ENCODE data around the gene OR2T33. TPM values are rescaled to one million over a fixed set of nuclear protein-coding genes. Genes with fewer than 3 reads are reported as not detected.
"Not testable (repeated sequence)": the region's sequence is repeated elsewhere in the genome, so short reads cannot be mapped to it uniquely, and the experiment has no call there.

Gene OR2T33, protein sequence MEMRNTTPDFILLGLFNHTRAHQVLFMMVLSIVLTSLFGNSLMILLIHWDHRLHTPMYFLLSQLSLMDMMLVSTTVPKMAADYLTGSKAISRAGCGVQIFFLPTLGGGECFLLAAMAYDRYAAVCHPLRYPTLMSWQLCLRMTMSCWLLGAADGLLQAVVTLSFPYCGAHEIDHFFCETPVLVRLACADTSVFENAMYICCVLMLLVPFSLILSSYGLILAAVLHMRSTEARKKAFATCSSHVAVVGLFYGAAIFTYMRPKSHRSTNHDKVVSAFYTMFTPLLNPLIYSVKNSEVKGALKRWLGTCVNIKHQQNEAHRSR
- not detected for total RNA-seq (ENCODE audit: unreplicated experiment)
- long read RNA-seq, result 0 reads

DNA sequence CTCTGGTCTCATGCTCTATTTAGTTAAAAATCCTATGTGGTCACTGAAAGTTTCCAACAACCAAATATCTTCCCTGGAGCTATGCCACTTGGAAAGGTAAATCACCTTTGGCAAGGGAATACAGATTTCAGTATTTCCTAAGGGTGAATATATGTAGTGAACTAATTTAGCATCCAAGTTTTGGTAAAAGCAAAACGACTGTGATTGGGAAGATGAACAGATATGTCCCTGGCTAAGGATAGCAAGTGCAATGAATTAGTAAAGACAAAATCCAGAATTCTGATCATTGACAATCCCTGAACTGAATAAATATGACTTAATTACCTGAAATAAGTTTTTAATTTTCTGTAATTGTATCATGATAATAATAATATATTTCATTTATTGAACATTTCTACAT is at the start of gene OR2T33:
OR2T33 (minus strand) TSS at position 101 of the 400 bp plus-strand sequence. CDS start 4,162 bp downstream, outside the sequence.
- no peaks in the 10 kb centered on the region for H3K4me1 Mint-ChIP-seq (ENCODE audit: low read depth, unreplicated experiment)
- no peak for DNase-seq
- TF ChIP-seq, protein P1, sequence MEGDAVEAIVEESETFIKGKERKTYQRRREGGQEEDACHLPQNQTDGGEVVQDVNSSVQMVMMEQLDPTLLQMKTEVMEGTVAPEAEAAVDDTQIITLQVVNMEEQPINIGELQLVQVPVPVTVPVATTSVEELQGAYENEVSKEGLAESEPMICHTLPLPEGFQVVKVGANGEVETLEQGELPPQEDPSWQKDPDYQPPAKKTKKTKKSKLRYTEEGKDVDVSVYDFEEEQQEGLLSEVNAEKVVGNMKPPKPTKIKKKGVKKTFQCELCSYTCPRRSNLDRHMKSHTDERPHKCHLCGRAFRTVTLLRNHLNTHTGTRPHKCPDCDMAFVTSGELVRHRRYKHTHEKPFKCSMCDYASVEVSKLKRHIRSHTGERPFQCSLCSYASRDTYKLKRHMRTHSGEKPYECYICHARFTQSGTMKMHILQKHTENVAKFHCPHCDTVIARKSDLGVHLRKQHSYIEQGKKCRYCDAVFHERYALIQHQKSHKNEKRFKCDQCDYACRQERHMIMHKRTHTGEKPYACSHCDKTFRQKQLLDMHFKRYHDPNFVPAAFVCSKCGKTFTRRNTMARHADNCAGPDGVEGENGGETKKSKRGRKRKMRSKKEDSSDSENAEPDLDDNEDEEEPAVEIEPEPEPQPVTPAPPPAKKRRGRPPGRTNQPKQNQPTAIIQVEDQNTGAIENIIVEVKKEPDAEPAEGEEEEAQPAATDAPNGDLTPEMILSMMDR (IDR thresholded peaks at IDR 0.05; ENCODE audit: partially characterized antibody, unreplicated experiment), result no peak
- H3K9me3 Mint-ChIP-seq (ENCODE audit: unreplicated experiment), result peaks cover 7% of the 10 kb centered on the region
- no peaks in the 10 kb centered on the region for H3K27me3 Mint-ChIP-seq (ENCODE audit: unreplicated experiment)
- no peak within 1 kb of the TSS for H3K4me3 Mint-ChIP-seq (ENCODE audit: unreplicated experiment)
- no peaks in the 10 kb centered on the region for H3K36me3 Mint-ChIP-seq (ENCODE audit: unreplicated experiment)
- H3K27ac Mint-ChIP-seq (ENCODE audit: unreplicated experiment), result no peak within 1 kb of the TSS

DNA sequence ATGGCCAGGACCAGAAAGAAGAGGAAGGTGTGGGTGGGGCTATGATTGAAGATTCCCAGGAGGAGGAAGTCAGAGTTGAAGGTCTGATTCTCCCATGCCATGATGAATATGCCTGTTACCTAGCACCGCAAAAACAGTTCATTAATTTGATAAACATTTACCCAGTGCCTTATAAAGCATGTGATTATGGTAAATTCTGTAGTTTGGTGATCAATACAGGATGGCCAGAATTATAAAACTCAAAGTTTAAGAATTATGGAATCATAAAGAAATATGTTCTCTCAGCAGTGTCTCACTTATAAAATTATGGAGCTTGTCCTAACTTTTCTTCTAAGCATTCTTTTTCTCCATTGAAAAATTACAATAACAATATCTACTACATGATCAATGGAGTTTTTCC is 46.7 kb upstream of the OR2T33 start, which contains the start of gene OR2M7:
OR2M7 (minus strand) TSS at position 101 of the 400 bp plus-strand sequence; CDS start at position 101, 0 bp downstream.
- no peak for DNase-seq
- Mint-ChIP-seq H3K9me3 (ENCODE audit: unreplicated experiment) (peaks cover 10% of the 10 kb centered on the region), H3K27ac (ENCODE audit: unreplicated experiment) (no peak within 1 kb of the TSS), H3K4me1 (ENCODE audit: low read depth, unreplicated experiment) (no peaks in the 10 kb centered on the region), H3K4me3 (ENCODE audit: unreplicated experiment) (no peak within 1 kb of the TSS), H3K27me3 (ENCODE audit: unreplicated experiment) (peaks cover 1% of the 10 kb centered on the region), H3K36me3 (ENCODE audit: unreplicated experiment) (peaks cover 10% of the 10 kb centered on the region)
- TF ChIP-seq, protein P1 (IDR thresholded peaks at IDR 0.05; ENCODE audit: partially characterized antibody, unreplicated experiment), result no peak

DNA sequence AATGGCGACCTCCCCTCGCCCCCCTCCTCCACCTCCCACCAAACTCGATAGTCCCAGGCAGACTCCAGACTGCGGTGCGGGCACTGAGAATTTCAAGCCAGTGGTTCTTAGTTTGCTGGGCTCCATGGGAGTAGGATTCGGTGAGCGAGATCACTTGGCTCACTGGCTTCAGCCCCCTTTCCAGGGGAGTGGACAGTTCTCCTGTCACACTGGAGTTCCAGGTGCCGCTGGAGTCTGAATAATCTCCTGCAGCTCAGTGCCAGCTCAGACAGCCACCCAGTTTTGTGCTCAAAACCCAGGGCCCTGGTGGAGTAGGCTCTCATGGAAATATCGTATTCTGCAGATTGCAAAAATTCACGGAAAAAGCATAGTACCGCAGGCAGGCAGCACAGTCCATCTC is 39.0 kb upstream of the OR2T33 start:
- Mint-ChIP-seq H3K4me1 (ENCODE audit: low read depth, unreplicated experiment) (no peaks in the 10 kb centered on the region), H3K27ac (ENCODE audit: unreplicated experiment) (no peak overlapping the region), H3K36me3 (ENCODE audit: unreplicated experiment) (peaks cover 10% of the 10 kb centered on the region), H3K9me3 (ENCODE audit: unreplicated experiment) (peaks cover 31% of the 10 kb centered on the region), H3K27me3 (ENCODE audit: unreplicated experiment) (no peaks in the 10 kb centered on the region), H3K4me3 (ENCODE audit: unreplicated experiment) (no peak overlapping the region)
- TF ChIP-seq, protein P1 (IDR thresholded peaks at IDR 0.05; ENCODE audit: partially characterized antibody, unreplicated experiment), result no peak
- DNase-seq, result no peak

DNA sequence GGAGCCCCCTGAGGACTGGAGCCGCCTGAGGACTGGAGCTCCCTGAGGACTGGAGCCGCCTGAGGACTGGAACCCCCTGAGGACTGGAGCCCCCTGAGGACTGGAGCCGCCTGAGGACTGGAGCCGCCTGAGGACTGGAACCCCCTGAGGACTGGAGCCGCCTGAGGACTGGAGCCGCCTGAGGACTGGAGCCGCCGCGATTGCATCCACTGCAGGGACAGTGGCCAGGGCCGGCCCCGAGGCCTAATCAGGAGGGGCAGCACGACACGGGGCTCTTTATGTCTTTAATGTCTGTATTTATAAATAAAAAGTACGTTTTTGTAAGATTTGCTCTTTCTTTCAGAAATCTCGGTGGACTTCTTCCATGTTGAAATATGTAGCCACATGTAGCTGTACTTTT is 29.0 kb upstream of the OR2T33 start:
- not testable (repeated sequence) for H3K36me3 Mint-ChIP-seq (ENCODE audit: unreplicated experiment); H3K4me1 Mint-ChIP-seq (ENCODE audit: low read depth, unreplicated experiment); H3K27ac Mint-ChIP-seq (ENCODE audit: unreplicated experiment); H3K4me3 Mint-ChIP-seq (ENCODE audit: unreplicated experiment); H3K27me3 Mint-ChIP-seq (ENCODE audit: unreplicated experiment); DNase-seq; H3K9me3 Mint-ChIP-seq (ENCODE audit: unreplicated experiment)

DNA sequence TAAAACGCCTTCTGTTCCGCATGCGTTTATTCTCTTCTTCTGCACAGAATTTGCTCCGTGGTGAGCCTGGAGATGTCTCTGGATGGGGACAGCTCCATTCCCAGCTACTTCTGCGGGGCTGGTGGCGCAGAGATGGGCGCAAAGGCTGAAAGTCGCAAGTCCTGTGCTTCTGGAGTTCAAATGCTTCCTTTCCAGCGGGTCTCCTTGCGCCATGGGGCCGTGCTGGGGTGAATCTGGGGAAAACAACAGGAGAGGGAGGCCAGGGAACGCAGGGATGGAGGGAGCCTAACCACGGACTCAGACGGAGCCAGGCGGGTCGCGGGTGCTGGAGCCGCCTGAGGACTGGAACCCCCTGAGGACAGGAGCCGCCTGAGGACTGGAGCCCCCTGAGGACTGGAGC is 28.3 kb upstream of the OR2T33 start:
- TF ChIP-seq, protein P1 (IDR thresholded peaks at IDR 0.05; ENCODE audit: partially characterized antibody, unreplicated experiment), result no peak
- Mint-ChIP-seq H3K27me3 (ENCODE audit: unreplicated experiment) (peaks cover 4% of the 10 kb centered on the region), H3K4me1 (ENCODE audit: low read depth, unreplicated experiment) (no peaks in the 10 kb centered on the region), H3K36me3 (ENCODE audit: unreplicated experiment) (no peaks in the 10 kb centered on the region), H3K27ac (ENCODE audit: unreplicated experiment) (no peak overlapping the region), H3K4me3 (ENCODE audit: unreplicated experiment) (no peak overlapping the region), H3K9me3 (ENCODE audit: unreplicated experiment) (peaks cover 10% of the 10 kb centered on the region)
- no peak for DNase-seq

DNA sequence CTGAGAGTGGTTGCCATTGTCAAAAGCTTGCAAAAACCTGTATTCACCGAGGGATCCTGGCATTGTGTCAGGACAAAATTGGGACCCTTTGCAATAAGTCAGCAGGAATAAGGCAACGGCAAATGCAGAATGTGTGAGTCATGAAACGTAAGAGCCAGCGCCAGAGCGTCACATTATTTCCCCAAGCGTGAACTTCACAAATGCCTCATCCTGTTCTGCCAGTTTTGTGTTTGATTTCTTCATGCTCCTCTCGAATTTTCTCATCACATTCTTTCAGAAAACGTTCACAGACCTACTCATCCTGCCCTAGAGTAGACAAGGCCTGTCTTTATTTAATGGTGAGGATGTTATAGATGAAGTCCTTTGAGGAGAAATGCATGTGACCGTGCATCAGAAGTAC is 27.9 kb upstream of the OR2T33 start:
- H3K4me1 Mint-ChIP-seq (ENCODE audit: low read depth, unreplicated experiment); H3K4me3 Mint-ChIP-seq (ENCODE audit: unreplicated experiment); H3K27ac Mint-ChIP-seq (ENCODE audit: unreplicated experiment); DNase-seq; H3K27me3 Mint-ChIP-seq (ENCODE audit: unreplicated experiment); H3K9me3 Mint-ChIP-seq (ENCODE audit: unreplicated experiment); H3K36me3 Mint-ChIP-seq (ENCODE audit: unreplicated experiment): not testable (repeated sequence)
